GM23338 (cell line): ENCODE data around the gene MRPL44. TPM values are rescaled to one million over a fixed set of nuclear protein-coding genes. Genes with fewer than 3 reads are reported as not detected.

ENCODE experiments used
- ATAC-seq: fragments of 200-7000 bp; cut with Tn5 transposase; 3 replicates; pipeline ENCODE4 v1.9.1; 2020
- DNase-seq: peaks from one replicate; pipeline ENCODE4 v3.0.0-alpha.2; 2015; ENCODE audit warnings: low spot score
- H2AFZ ChIP-seq: fragments of 200-600 bp; sonication (generic); 2 replicates; pipeline ENCODE4 v1.8.0; 2016; ENCODE audit warnings: antibody characterized with exemption, mild to moderate bottlenecking, moderate library complexity
- H3F3A ChIP-seq: fragments of 200-600 bp; sonication (generic); replicated peaks from 2 replicates; pipeline ENCODE4 v1.8.0; 2017; ENCODE audit warnings: antibody characterized with exemption, mixed run types, low read depth
- H3K27ac ChIP-seq: fragments of 200-600 bp; sonication (generic); 2 replicates; pipeline ENCODE4 v1.6.1; 2016; ENCODE audit warnings: low read depth
- H3K27me3 ChIP-seq: fragments of 200-600 bp; sonication (generic); 2 replicates; pipeline ENCODE4 v1.8.0; 2016; ENCODE audit warnings: mild to moderate bottlenecking, mixed run types, moderate library complexity; ENCODE audit not compliant: insufficient read depth
- H3K36me3 ChIP-seq: fragments of 200-600 bp; sonication (generic); 2 replicates; pipeline ENCODE4 v1.8.0; 2016; ENCODE audit warnings: mild to moderate bottlenecking; ENCODE audit not compliant: insufficient read depth
- H3K4me1 ChIP-seq: fragments of 200-600 bp; sonication (generic); 2 replicates; pipeline ENCODE4 v1.8.0; 2016; ENCODE audit warnings: mild to moderate bottlenecking, moderate library complexity; ENCODE audit not compliant: insufficient read depth
- H3K4me2 ChIP-seq: fragments of 200-600 bp; sonication (generic); 2 replicates; pipeline ENCODE4 v1.7.1; 2017; ENCODE audit warnings: mixed run types
- H3K4me3 ChIP-seq: fragments of 200-600 bp; sonication (generic); 2 replicates; pipeline ENCODE4 v1.6.1; 2016; ENCODE audit warnings: mixed run types
- H3K79me2 ChIP-seq: fragments of 200-600 bp; sonication (generic); replicated peaks from 2 replicates; pipeline ENCODE4 v1.8.0; 2017; ENCODE audit warnings: mild to moderate bottlenecking; ENCODE audit not compliant: insufficient read depth
- H3K9me2 ChIP-seq: fragments of 200-600 bp; sonication (generic); 2 replicates; pipeline ENCODE4 v1.8.0; 2017; ENCODE audit not compliant: insufficient read depth
- H4K20me1 ChIP-seq: fragments of 200-600 bp; sonication (generic); replicated peaks from 2 replicates; pipeline ENCODE4 v1.8.0; 2017; ENCODE audit warnings: mild to moderate bottlenecking; ENCODE audit not compliant: insufficient read depth
- H3K27ac Mint-ChIP-seq: 2 replicates; pipeline ENCODE4 v1.8.0; 2020; ENCODE audit warnings: inconsistent platforms, mild to moderate bottlenecking, moderate library complexity, mixed read lengths
- H3K27me3 Mint-ChIP-seq: 3 replicates; pipeline ENCODE4 v1.8.0; 2022; ENCODE audit warnings: low read depth, mild to moderate bottlenecking, moderate library complexity, mixed read lengths, inconsistent platforms; ENCODE audit not compliant: insufficient read depth, poor library complexity
- H3K36me3 Mint-ChIP-seq: 3 replicates; pipeline ENCODE4 v1.8.0; 2021; ENCODE audit warnings: low read depth, mild to moderate bottlenecking, inconsistent platforms, moderate library complexity, mixed read lengths
- H3K4me1 Mint-ChIP-seq: 3 replicates; pipeline ENCODE4 v1.8.0; 2020; ENCODE audit warnings: mild to moderate bottlenecking, inconsistent platforms, mixed read lengths
- H3K4me3 Mint-ChIP-seq: 3 replicates; pipeline ENCODE4 v1.8.0; 2021; ENCODE audit warnings: moderate library complexity, mild to moderate bottlenecking, inconsistent platforms, mixed read lengths
- H3K9me3 Mint-ChIP-seq: 3 replicates; pipeline ENCODE4 v1.8.0; 2020; ENCODE audit warnings: moderate library complexity, mild to moderate bottlenecking, inconsistent platforms, mixed read lengths
- CREB1 ChIP-seq: fragments of 250-450 bp; sonication (Bioruptor Pico); IDR thresholded peaks from 2 replicates; pipeline ENCODE4 v1.5.0; 2020; ENCODE audit warnings: low read depth, mild to moderate bottlenecking, moderate library complexity
- CTCF ChIP-seq, 2 experiments: fragments of 200-600 bp in 1 of 2; sonication (generic) in 1 of 2; conservative IDR thresholded peaks; 2 replicates each; pipeline versions ENCODE4 v1.5.1 to v1.6.1; 2016 to 2017; ENCODE audit warnings: antibody characterized with exemption in 2 of 2, low read depth in 2 of 2, mild to moderate bottlenecking in 2 of 2, moderate library complexity in 1 of 2
- EZH2phosphoT487 ChIP-seq: fragments of 200-600 bp; sonication (generic); IDR thresholded peaks from one replicate; pipeline ENCODE4 v1.8.1; 2018; ENCODE audit warnings: antibody characterized with exemption; ENCODE audit not compliant: unreplicated experiment
- JUNB ChIP-seq: IDR thresholded peaks from one replicate; pipeline ENCODE4 v1.6.1; 2016; ENCODE audit warnings: antibody characterized with exemption; ENCODE audit not compliant: unreplicated experiment
- NANOG ChIP-seq: IDR thresholded peaks from 2 replicates; pipeline ENCODE4 v1.6.1; 2016; ENCODE audit warnings: antibody characterized with exemption, borderline replicate concordance
- STAT1 ChIP-seq: IDR thresholded peaks from one replicate; pipeline ENCODE4 v1.6.1; 2016; ENCODE audit warnings: antibody characterized with exemption; ENCODE audit not compliant: unreplicated experiment
- ZNF114 ChIP-seq: fragments of 250-450 bp; sonication (Bioruptor Pico); IDR thresholded peaks from 2 replicates; pipeline ENCODE4 v1.5.0; 2020; ENCODE audit warnings: mild to moderate bottlenecking, moderate library complexity
- ZNF331 ChIP-seq: fragments of 250-450 bp; sonication (Bioruptor Pico); IDR thresholded peaks from 2 replicates; pipeline ENCODE4 v1.5.0; 2020; ENCODE audit warnings: low read depth, mild to moderate bottlenecking, moderate library complexity
- polyA plus RNA-seq: library from polyadenylated mRNA; unstranded; fragments of >200 nt; fragmentation: Nextera tagmentation; extraction: Ambion mirVana; gene quantifications from 2 replicates; pipeline ENCODE4 v1.2.1, GENCODE V29; 2016
- total RNA-seq: library from RNA; depleted of rRNA; stranded (reverse); fragments of >200 nt; shearing (Covaris generic); gene quantifications from 2 replicates; pipeline ENCODE4 v1.2.3, GENCODE V29; 2014
- TF ChIP-seq, protein P1 (sequence below): IDR thresholded peaks from 2 replicates; pipeline ENCODE4 v1.6.1; 2016; ENCODE audit warnings: antibody characterized with exemption
- TF ChIP-seq, protein P2 (sequence below): IDR thresholded peaks from one replicate; pipeline ENCODE4 v1.6.1; 2018; ENCODE audit warnings: antibody characterized with exemption; ENCODE audit not compliant: unreplicated experiment

MRPL44 gene
- total and polyA plus RNA-seq, 2 experiments from 2014 or later, result 38.4 to 55.8 TPM

- DNase-seq, result no peak
- Histone ChIP-seq H3K4me3 (no peak overlapping the region), H4K20me1 (no peaks in the 10 kb centered on the region), H3K9me2 (no peaks in the 10 kb centered on the region), H3K4me2 (no peak overlapping the region), H3K4me1 (no peaks in the 10 kb centered on the region), H3K79me2 (no peaks in the 10 kb centered on the region), H2AFZ (no peak overlapping the region), H3F3A (no peaks in the 10 kb centered on the region), H3K36me3 (peaks cover 3% of the 10 kb centered on the region; the same call in 1 of the 2 replicates), H3K27ac (no peak overlapping the region), H3K27me3 (no peaks in the 10 kb centered on the region)
- ATAC-seq, result no peak
- H3K9me3 Mint-ChIP-seq, result no peaks in the 10 kb centered on the region
- H3K27me3 Mint-ChIP-seq, result no peaks in the 10 kb centered on the region
- H3K27ac Mint-ChIP-seq, result no peak overlapping the region
- no peak overlapping the region for H3K4me3 Mint-ChIP-seq
- H3K4me1 Mint-ChIP-seq, result peaks cover 3% of the 10 kb centered on the region; the same call in 2 of the 3 replicates
- no peak for TF ChIP-seq EZH2phosphoT487
- no peak for TF ChIP-seq CREB1 (CRISPR knock-in tag)
- TF ChIP-seq, protein P1, sequence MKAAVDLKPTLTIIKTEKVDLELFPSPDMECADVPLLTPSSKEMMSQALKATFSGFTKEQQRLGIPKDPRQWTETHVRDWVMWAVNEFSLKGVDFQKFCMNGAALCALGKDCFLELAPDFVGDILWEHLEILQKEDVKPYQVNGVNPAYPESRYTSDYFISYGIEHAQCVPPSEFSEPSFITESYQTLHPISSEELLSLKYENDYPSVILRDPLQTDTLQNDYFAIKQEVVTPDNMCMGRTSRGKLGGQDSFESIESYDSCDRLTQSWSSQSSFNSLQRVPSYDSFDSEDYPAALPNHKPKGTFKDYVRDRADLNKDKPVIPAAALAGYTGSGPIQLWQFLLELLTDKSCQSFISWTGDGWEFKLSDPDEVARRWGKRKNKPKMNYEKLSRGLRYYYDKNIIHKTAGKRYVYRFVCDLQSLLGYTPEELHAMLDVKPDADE, result no peak
- TF ChIP-seq JUNB, result no peak
- H3K36me3 Mint-ChIP-seq, result no peaks in the 10 kb centered on the region
Measured at GRCh38 chr2:223976635-223977226, 19.5 kb downstream of the MRPL44 start.

DNA sequence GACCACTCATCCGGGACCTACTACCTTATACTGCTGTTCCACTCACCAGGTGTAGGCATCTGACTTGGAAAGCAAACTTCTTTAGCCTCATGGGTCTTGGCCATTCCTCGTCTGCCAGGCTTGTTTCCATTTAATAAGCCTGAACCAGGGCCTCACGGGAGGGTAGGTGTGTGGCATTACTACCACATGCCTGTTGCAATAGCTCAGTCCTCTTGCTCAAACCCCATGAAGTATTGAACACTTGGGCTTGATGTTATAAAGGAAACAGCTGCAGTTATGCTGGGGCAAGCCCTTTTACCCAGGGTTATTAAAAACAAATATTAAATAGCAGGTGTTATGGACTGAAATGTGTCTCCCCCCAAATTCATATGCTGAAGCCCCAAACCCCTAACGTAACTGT lies 21.2 kb downstream of the MRPL44 start:
- ATAC-seq, result no peak
- Mint-ChIP-seq H3K4me1 (no peaks in the 10 kb centered on the region), H3K27me3 (no peaks in the 10 kb centered on the region), H3K9me3 (no peaks in the 10 kb centered on the region), H3K4me3 (no peak overlapping the region), H3K27ac (no peak overlapping the region), H3K36me3 (peaks cover 1% of the 10 kb centered on the region; the same call in 1 of the 3 replicates)
- TF ChIP-seq ZNF114 (CRISPR knock-in tag), result no peak
- TF ChIP-seq ZNF331 (CRISPR knock-in tag), result no peak
- TF ChIP-seq NANOG, result no peak
- no peak for TF ChIP-seq STAT1
- TF ChIP-seq, protein P2, sequence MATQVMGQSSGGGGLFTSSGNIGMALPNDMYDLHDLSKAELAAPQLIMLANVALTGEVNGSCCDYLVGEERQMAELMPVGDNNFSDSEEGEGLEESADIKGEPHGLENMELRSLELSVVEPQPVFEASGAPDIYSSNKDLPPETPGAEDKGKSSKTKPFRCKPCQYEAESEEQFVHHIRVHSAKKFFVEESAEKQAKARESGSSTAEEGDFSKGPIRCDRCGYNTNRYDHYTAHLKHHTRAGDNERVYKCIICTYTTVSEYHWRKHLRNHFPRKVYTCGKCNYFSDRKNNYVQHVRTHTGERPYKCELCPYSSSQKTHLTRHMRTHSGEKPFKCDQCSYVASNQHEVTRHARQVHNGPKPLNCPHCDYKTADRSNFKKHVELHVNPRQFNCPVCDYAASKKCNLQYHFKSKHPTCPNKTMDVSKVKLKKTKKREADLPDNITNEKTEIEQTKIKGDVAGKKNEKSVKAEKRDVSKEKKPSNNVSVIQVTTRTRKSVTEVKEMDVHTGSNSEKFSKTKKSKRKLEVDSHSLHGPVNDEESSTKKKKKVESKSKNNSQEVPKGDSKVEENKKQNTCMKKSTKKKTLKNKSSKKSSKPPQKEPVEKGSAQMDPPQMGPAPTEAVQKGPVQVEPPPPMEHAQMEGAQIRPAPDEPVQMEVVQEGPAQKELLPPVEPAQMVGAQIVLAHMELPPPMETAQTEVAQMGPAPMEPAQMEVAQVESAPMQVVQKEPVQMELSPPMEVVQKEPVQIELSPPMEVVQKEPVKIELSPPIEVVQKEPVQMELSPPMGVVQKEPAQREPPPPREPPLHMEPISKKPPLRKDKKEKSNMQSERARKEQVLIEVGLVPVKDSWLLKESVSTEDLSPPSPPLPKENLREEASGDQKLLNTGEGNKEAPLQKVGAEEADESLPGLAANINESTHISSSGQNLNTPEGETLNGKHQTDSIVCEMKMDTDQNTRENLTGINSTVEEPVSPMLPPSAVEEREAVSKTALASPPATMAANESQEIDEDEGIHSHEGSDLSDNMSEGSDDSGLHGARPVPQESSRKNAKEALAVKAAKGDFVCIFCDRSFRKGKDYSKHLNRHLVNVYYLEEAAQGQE, result no peak
- no peak for TF ChIP-seq CTCF (conservative IDR thresholded peaks at IDR 0.05; ENCODE audit: low read depth in 2 of 2)
- Histone ChIP-seq H4K20me1 (no peaks in the 10 kb centered on the region), H2AFZ (no peak overlapping the region), H3K79me2 (no peaks in the 10 kb centered on the region), H3F3A (no peaks in the 10 kb centered on the region), H3K4me1 (no peaks in the 10 kb centered on the region), H3K36me3 (peaks cover 3% of the 10 kb centered on the region; the same call in 1 of the 2 replicates), H3K27ac (no peak overlapping the region), H3K27me3 (no peaks in the 10 kb centered on the region), H3K4me3 (no peak overlapping the region), H3K4me2 (no peak overlapping the region), H3K9me2 (no peaks in the 10 kb centered on the region)
- no peak for DNase-seq
